Measurements from ENCODE around the gene MYBBP1A. TPM values are rescaled to one million over a fixed set of nuclear protein-coding genes. Genes with fewer than 3 reads are reported as not detected.

MYBBP1A gene
- total RNA-seq, 1 donor from 2014 or later = 108 TPM

DNA sequence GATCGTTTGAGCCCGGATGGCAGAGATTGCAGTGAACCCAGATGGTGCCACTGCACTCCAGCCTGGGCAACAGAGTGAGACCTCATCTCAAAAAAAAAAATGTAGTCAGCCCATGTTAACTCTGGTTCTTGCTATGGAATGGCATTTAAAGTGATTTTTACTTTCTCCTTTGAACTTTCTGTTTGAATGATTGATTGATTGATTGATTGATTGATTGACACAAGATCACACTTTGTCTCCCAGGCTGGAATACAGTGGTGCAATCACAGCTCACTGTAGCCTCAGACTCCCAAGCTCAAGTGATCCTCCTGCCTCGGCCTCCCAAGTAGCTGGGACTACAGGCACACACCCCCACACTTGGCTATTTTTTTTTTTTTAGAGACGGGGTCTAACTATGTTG is 46.1 kb upstream of the MYBBP1A start:
- H3K27ac Mint-ChIP-seq = no peak overlapping the region
- TF ChIP-seq, protein P1, sequence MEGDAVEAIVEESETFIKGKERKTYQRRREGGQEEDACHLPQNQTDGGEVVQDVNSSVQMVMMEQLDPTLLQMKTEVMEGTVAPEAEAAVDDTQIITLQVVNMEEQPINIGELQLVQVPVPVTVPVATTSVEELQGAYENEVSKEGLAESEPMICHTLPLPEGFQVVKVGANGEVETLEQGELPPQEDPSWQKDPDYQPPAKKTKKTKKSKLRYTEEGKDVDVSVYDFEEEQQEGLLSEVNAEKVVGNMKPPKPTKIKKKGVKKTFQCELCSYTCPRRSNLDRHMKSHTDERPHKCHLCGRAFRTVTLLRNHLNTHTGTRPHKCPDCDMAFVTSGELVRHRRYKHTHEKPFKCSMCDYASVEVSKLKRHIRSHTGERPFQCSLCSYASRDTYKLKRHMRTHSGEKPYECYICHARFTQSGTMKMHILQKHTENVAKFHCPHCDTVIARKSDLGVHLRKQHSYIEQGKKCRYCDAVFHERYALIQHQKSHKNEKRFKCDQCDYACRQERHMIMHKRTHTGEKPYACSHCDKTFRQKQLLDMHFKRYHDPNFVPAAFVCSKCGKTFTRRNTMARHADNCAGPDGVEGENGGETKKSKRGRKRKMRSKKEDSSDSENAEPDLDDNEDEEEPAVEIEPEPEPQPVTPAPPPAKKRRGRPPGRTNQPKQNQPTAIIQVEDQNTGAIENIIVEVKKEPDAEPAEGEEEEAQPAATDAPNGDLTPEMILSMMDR (IDR thresholded peaks at IDR 0.05) = no peak
- ChIA-PET POLR2A (no interaction called here), CTCF (no interaction called here)
- H3K9me3 Mint-ChIP-seq = no peaks in the 10 kb centered on the region
- DNase-seq (no peak), ATAC-seq (ENCODE audit: low read depth) (no peak)
- peaks cover 23% of the 10 kb centered on the region for H3K27me3 Mint-ChIP-seq
- H3K36me3 Mint-ChIP-seq (ENCODE audit: low read depth) = no peaks in the 10 kb centered on the region
- no peaks in the 10 kb centered on the region for H3K4me1 Mint-ChIP-seq
- intact Hi-C loops (cut with micrococcal nuclease) = no loop called here
- no peak overlapping the region for H3K4me3 Mint-ChIP-seq

GRCh38 chr17:4600563-4600962 is 45.4 kb upstream of the MYBBP1A start:
- peaks cover 23% of the 10 kb centered on the region for H3K27me3 Mint-ChIP-seq
- no peak overlapping the region for H3K27ac Mint-ChIP-seq
- intact Hi-C loops (cut with micrococcal nuclease) = no loop called here
- ChIA-PET POLR2A (no interaction called here), CTCF (no interaction called here)
- H3K4me1 Mint-ChIP-seq = no peaks in the 10 kb centered on the region
- ATAC-seq (ENCODE audit: low read depth) (no peak), DNase-seq (no peak)
- no peak overlapping the region for H3K4me3 Mint-ChIP-seq
- no peaks in the 10 kb centered on the region for H3K36me3 Mint-ChIP-seq (ENCODE audit: low read depth)
- TF ChIP-seq, protein P1 (IDR thresholded peaks at IDR 0.05) = no peak
- H3K9me3 Mint-ChIP-seq = no peaks in the 10 kb centered on the region

GRCh38 chr17:4599505-4600281 is 44.5 kb upstream of the MYBBP1A start:
- TF ChIP-seq, protein P1 (IDR thresholded peaks at IDR 0.05) = no peak
- DNase-seq = no peak
- no peak overlapping the region for H3K27ac Mint-ChIP-seq
- no peak overlapping the region for H3K4me3 Mint-ChIP-seq
- no peaks in the 10 kb centered on the region for H3K9me3 Mint-ChIP-seq
- peaks cover 4% of the 10 kb centered on the region for H3K4me1 Mint-ChIP-seq
- POLR2A ChIA-PET = no interaction called here
- no peak for ATAC-seq (ENCODE audit: low read depth)
- H3K27me3 Mint-ChIP-seq = peaks cover 25% of the 10 kb centered on the region
- CTCF ChIA-PET = no interaction called here
- intact Hi-C loops (cut with micrococcal nuclease) = no loop called here
- no peaks in the 10 kb centered on the region for H3K36me3 Mint-ChIP-seq (ENCODE audit: low read depth)

DNA sequence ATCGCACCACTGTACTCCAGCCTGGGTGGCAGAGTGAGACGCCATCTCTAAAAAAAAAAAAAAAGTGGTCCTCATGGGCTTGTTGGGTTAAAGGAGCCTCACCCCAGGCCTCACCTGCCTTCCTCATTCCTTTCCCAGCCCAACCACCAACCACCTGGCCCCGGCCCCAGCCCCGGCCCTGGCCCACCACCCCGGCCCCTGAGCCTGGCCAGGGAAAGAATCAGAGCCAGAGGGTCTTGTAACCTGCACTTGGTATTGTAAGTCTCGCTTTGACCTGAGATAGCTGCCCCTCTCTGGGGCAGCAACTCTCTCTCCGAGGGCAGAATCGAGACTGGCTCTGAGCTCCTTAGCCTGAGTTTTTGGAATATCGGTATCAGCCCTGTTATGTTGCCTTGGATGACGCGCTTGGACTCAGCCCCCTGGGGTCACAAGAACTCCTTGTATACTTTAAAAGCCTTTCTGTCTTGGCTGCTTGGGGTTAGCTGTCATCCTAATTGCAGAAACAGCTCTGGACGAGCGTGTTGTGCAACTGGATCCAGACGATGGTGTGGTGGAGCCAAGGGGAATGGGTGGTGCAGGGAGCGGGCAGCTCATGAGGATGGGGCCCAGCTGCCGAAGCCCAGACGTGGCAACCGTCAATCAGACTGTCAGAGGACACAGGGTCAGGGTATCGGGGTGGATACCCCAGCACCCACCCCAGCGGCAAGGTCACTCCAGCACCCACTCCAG is 43.8 kb upstream of the MYBBP1A start:
- peaks cover 23% of the 10 kb centered on the region for H3K27me3 Mint-ChIP-seq
- ChIA-PET CTCF (no interaction called here), POLR2A (no interaction called here)
- no peaks in the 10 kb centered on the region for H3K36me3 Mint-ChIP-seq (ENCODE audit: low read depth)
- no peak overlapping the region for H3K27ac Mint-ChIP-seq
- peaks cover 4% of the 10 kb centered on the region for H3K4me1 Mint-ChIP-seq
- intact Hi-C loops (cut with micrococcal nuclease) = no loop called here
- no peak for DNase-seq
- ATAC-seq (ENCODE audit: low read depth) = no peak
- TF ChIP-seq, protein P1 (IDR thresholded peaks at IDR 0.05) = no peak
- no peaks in the 10 kb centered on the region for H3K9me3 Mint-ChIP-seq
- no peak overlapping the region for H3K4me3 Mint-ChIP-seq

DNA sequence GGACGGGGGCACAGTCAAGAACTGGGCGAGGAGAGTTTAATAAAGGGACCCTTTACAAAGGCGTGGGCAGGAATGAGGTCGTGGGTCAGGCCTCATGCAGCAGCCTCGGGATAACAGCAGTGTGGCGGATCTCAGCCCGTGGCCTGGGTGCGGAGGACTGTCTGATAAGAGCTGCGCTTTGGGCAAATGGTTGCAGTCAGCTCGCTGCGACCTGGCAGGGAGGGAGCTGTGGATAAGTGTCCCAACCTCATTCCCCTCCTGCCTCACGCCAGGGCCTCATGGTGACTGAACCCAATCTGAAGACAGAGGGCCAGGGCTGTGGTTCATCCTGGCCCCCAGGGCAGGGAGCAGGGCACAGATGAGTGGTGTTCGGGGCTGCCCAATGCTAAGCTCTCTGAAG is 42.8 kb upstream of the MYBBP1A start:
- Mint-ChIP-seq H3K27me3 (peaks cover 19% of the 10 kb centered on the region), H3K9me3 (no peaks in the 10 kb centered on the region), H3K4me3 (no peak overlapping the region), H3K27ac (no peak overlapping the region), H3K36me3 (ENCODE audit: low read depth) (no peaks in the 10 kb centered on the region), H3K4me1 (peaks cover 4% of the 10 kb centered on the region)
- DNase-seq (no peak), ATAC-seq (ENCODE audit: low read depth) (no peak)
- ChIA-PET CTCF (no interaction called here), POLR2A (no interaction called here)
- intact Hi-C loops (cut with micrococcal nuclease) = no loop called here
- TF ChIP-seq, protein P1 (IDR thresholded peaks at IDR 0.05) = no peak
